ENCODE data around the gene USP43. TPM values are rescaled to one million over a fixed set of nuclear protein-coding genes. Genes with fewer than 3 reads are reported as not detected.
"Not testable (repeated sequence)": the region's sequence is repeated elsewhere in the genome, so short reads cannot be mapped to it uniquely, and the experiment has no call there.

USP43 gene
- 1 to 10 TPM in 1 of 12 donors, under 1 TPM in 9, not detected in 2; 0.23 to 1.2 (median 0.52) TPM for polyA plus RNA-seq (ENCODE audit: insufficient read length in 12 of 12)
- long read RNA-seq, donor 1, partial matches to known transcripts: 5 of 5 reads
- long read RNA-seq, donor 1, other reads (novel, unspliced or antisense): 0 of 5 reads
- long read RNA-seq, donor 2: 0 reads
- long read RNA-seq, donor 3: 0 reads
- long read RNA-seq, donor 4: 0 reads
- long read RNA-seq, donor 5: 0 reads
- long read RNA-seq, donor 6: 0 reads
- long read RNA-seq, donor 7: 0 reads
- long read RNA-seq, donor 8, full-length matches to known transcripts: 1 of 1 reads
- long read RNA-seq, donor 8, partial matches to known transcripts: 0 of 1 reads
- long read RNA-seq, donor 8, other reads (novel, unspliced or antisense): 0 of 1 reads
- long read RNA-seq, donor 9: 0 reads
- long read RNA-seq, donor 10: 0 reads
- long read RNA-seq, donor 11: 0 reads

GRCh38 chr17:9644910-9645751 is at the start of gene USP43:
TSS of gene USP43 (plus strand) at chr17:9645517. CDS start at chr17:9645633, 116 bp downstream.
- DNase-seq: no peak

- not testable (repeated sequence) for DNase-seq
Observed at GRCh38 chr17:9597638-9598037, 47.7 kb upstream of the USP43 start.

GRCh38 chr17:9598661-9599060 is 46.7 kb upstream of the USP43 start:
- DNase-seq: no peak

GRCh38 chr17:9604583-9604982 is 40.7 kb upstream of the USP43 start:
- not testable (repeated sequence) for DNase-seq

GRCh38 chr17:9606453-9606852 is 38.9 kb upstream of the USP43 start:
- no peak for DNase-seq

GRCh38 chr17:9607058-9607457 is 38.3 kb upstream of the USP43 start:
- DNase-seq: not testable (repeated sequence)

GRCh38 chr17:9611557-9611956 is 33.8 kb upstream of the USP43 start:
- DNase-seq: no peak

GRCh38 chr17:9612006-9612405 is 33.3 kb upstream of the USP43 start:
- DNase-seq: no peak

- DNase-seq: no peak
Observed at GRCh38 chr17:9615486-9615885, 29.8 kb upstream of the USP43 start.

GRCh38 chr17:9622961-9623360 is 22.4 kb upstream of the USP43 start:
- no peak for DNase-seq

GRCh38 chr17:9628509-9628908 is 16.8 kb upstream of the USP43 start:
- DNase-seq: no peak

GRCh38 chr17:9632741-9633140 is 12.6 kb upstream of the USP43 start:
- DNase-seq: no peak

- DNase-seq: no peak
Observed at GRCh38 chr17:9635340-9635739, 10.0 kb upstream of the USP43 start.

- DNase-seq: no peak
Observed at GRCh38 chr17:9636501-9636900, 8.8 kb upstream of the USP43 start.

- DNase-seq: not testable (repeated sequence)
Observed at GRCh38 chr17:9640388-9640787, 4.9 kb upstream of the USP43 start.

GRCh38 chr17:9643611-9644010 is 1.7 kb upstream of the USP43 start:
- no peak for DNase-seq

- no peak for DNase-seq
Observed at GRCh38 chr17:9645851-9646545, 681 bp downstream of the USP43 start.

- no peak for DNase-seq
Observed at GRCh38 chr17:9646546-9646885, 1.2 kb downstream of the USP43 start.

- DNase-seq: no peak
Observed at GRCh38 chr17:9647014-9647413, 1.7 kb downstream of the USP43 start.

- DNase-seq: no peak
Observed at GRCh38 chr17:9648521-9649110, 3.3 kb downstream of the USP43 start.

- DNase-seq: peak; percentile 23
Observed at GRCh38 chr17:9658593-9659211, 13.4 kb downstream of the USP43 start.

Data from muscle of arm (tissue), 14 donors.